HepG2 (cell line): Measurements from ENCODE around the gene HYCC2. TPM values are rescaled to one million over a fixed set of nuclear protein-coding genes. Genes with fewer than 3 reads are reported as not detected.
A peak's percentile ranks its signal among the peaks of the same experiment; 100 is the strongest.

Experiments used
- FOXO4 ChIP-seq: sonication (generic); formaldehyde crosslinking; conservative IDR thresholded peaks from 2 replicates; pipeline ENCODE4 v1.8.1; 2023; ENCODE audit warnings: missing genetic modification reagents
- FOXP4 ChIP-seq: sonication (generic); formaldehyde crosslinking; IDR thresholded peaks from 2 replicates; pipeline ENCODE4 v1.4.0; 2020; ENCODE audit warnings: missing genetic modification reagents
- GMEB2 ChIP-seq: IDR thresholded peaks from 2 replicates; pipeline ENCODE4 v1.6.1; 2016; ENCODE audit warnings: missing biosample characterization, missing genetic modification reagents, low read depth
- HMGXB4 ChIP-seq, 2 experiments: sonication (generic) in 1 of 2; formaldehyde crosslinking in 1 of 2; IDR thresholded peaks; 2 replicates each; pipeline versions ENCODE4 v1.4.0 to v1.6.1; 2018 to 2020; ENCODE audit warnings: missing genetic modification reagents in 2 of 2, borderline replicate concordance in 1 of 2, low read depth in 1 of 2, mild to moderate bottlenecking in 1 of 2, missing biosample characterization in 1 of 2
- IRF2 ChIP-seq: IDR thresholded peaks from 2 replicates; pipeline ENCODE4 v1.6.1; 2018; ENCODE audit warnings: missing genetic modification reagents, missing compliant biosample characterization
- IRX3 ChIP-seq: sonication (generic); formaldehyde crosslinking; IDR thresholded peaks from 2 replicates; pipeline ENCODE4 v1.8.1; 2023; ENCODE audit warnings: mild to moderate bottlenecking, low read depth, missing genetic modification reagents, borderline replicate concordance
- MAFF ChIP-seq: IDR thresholded peaks from 2 replicates; pipeline ENCODE4 v1.6.1; 2011; ENCODE audit warnings: low read depth, low read length, improper control_type of control experiment
- RARG ChIP-seq: sonication (generic); formaldehyde crosslinking; IDR thresholded peaks from 2 replicates; pipeline ENCODE4 v1.4.0; 2020; ENCODE audit warnings: low read depth, mild to moderate bottlenecking, missing genetic modification reagents
- TOE1 ChIP-seq: sonication (generic); formaldehyde crosslinking; IDR thresholded peaks from 2 replicates; pipeline ENCODE4 v1.4.0; 2020; ENCODE audit warnings: mild to moderate bottlenecking, missing genetic modification reagents
- USF2 ChIP-seq, 2 experiments: sonication (generic) in 1 of 2; formaldehyde crosslinking in 1 of 2; IDR thresholded peaks; 2 replicates each; pipeline versions ENCODE4 v1.5.1 to v1.6.1; 2011 to 2020; ENCODE audit warnings: borderline replicate concordance in 1 of 2, low read depth in 1 of 2, low read length in 1 of 2, mild to moderate bottlenecking in 1 of 2, missing genetic modification reagents in 1 of 2, moderate library complexity in 1 of 2
- ZFP1 ChIP-seq: IDR thresholded peaks from 2 replicates; pipeline ENCODE4 v1.6.1; 2016
- ZNF263 ChIP-seq: sonication (generic); formaldehyde crosslinking; IDR thresholded peaks from 2 replicates; pipeline ENCODE4 v1.4.0; 2020; ENCODE audit warnings: missing genetic modification reagents
- ZNF331 ChIP-seq: sonication (generic); formaldehyde crosslinking; IDR thresholded peaks from 2 replicates; pipeline ENCODE4 v1.4.0; 2020; ENCODE audit warnings: missing genetic modification reagents
- ZNF574 ChIP-seq: sonication (generic); formaldehyde crosslinking; IDR thresholded peaks from 2 replicates; pipeline ENCODE4 v1.4.0; 2020; ENCODE audit warnings: missing genetic modification reagents
- polyA plus RNA-seq, 8 experiments: library from polyadenylated mRNA; depleted of rRNA in 3 of 8; stranded (reverse) in 7 of 8; unstranded in 1 of 8; fragments of >200 nt; fragmentation: Illumina TruSeq in 4 of 8; extraction: Trizol in 4 of 8; gene quantifications; 2 replicates each; pipeline versions ENCODE4 v1.2.1 to v1.2.3, GENCODE V29; 2011 to 2016; ENCODE audit warnings: low read depth in 4 of 8, missing spikeins in 1 of 8, mixed read lengths in 1 of 8; ENCODE audit not compliant: insufficient read depth in 1 of 8
- total RNA-seq, 5 experiments: library from RNA; depleted of rRNA; stranded (reverse); fragments of >200 nt; fragmentation: Illumina TruSeq; extraction: Trizol; gene quantifications; 2 replicates each; pipeline ENCODE4 v1.2.3, GENCODE V29; 2016; ENCODE audit warnings: low read depth in 1 of 5

Gene HYCC2
- total and polyA plus RNA-seq, 2 of the 13 experiments (the other 11 are each of a cell fraction or from before 2014, with no cell fraction given) = 4.7 to 13.9 TPM

GRCh38 chr2:201057715-201058248, 13.7 kb downstream of the HYCC2 start (continued):
- TF ChIP-seq IRF2 (CRISPR knock-in tag) (peak; percentile 78), ZFP1 (CRISPR knock-in tag) (0 out of 2 replicates have a peak, but pooled peaks have one; percentile 56), FOXO4 (no peak), ZNF574 (peak; percentile 36; the same call in 1 of the 2 replicates), ZNF263 (CRISPR knock-in tag) (no peak), HMGXB4 (CRISPR knock-in tag; IDR thresholded peaks at IDR 0.05; ENCODE audit: borderline replicate concordance in 1 of 2, low read depth in 1 of 2) (peak in 1 of 2 experiments; percentile 31; a peak in 1 of 4 replicates), MAFF (peak; percentile 99), USF2 (IDR thresholded peaks at IDR 0.05; ENCODE audit: low read depth, low read length) (peak; percentile 82), USF2 (CRISPR knock-in tag; IDR thresholded peaks at IDR 0.05; ENCODE audit: borderline replicate concordance) (peak; percentile 74; the same call in 1 of the 2 replicates), GMEB2 (no peak), FOXP4 (CRISPR knock-in tag) (peak; percentile 87), IRX3 (no peak), RARG (CRISPR knock-in tag) (0 out of 2 replicates have a peak, but pooled peaks have one; percentile 31), TOE1 (CRISPR knock-in tag) (0 out of 2 replicates have a peak, but pooled peaks have one; percentile 70), ZNF331 (peak; percentile 96)
